ENCODE measurements around the gene DIPK1C. TPM values are rescaled to one million over a fixed set of nuclear protein-coding genes. Genes with fewer than 3 reads are reported as not detected.

DIPK1C gene
- total RNA-seq, 1 experiment from 2014 or later, result not detected

GRCh38 chr18:74425161-74425560 is 31.9 kb downstream of the DIPK1C start:
- H3K27me3 ChIP-seq (ENCODE audit: insufficient read depth, low read length), result peaks cover 31% of the 10 kb centered on the region; the same call in 1 of the 2 replicates

More at GRCh38 chr18:74425161-74425560, 31.9 kb downstream of the DIPK1C start:
- intact Hi-C loops (cut with micrococcal nuclease), result no loop called here
- CTCF ChIA-PET, result no interaction called here
- ATAC-seq (no peak), DNase-seq (ENCODE audit: low read depth, low spot score) (no peak)
- Histone ChIP-seq H2AFZ (ENCODE audit: low read depth, low read length, poor library complexity, severe bottlenecking) (no peak overlapping the region), H3K36me3 (ENCODE audit: control insufficient read depth in 1 of 2, insufficient read depth in 2 of 2, low read length in 2 of 2) (no peaks in the 10 kb centered on the region), H3K79me2 (ENCODE audit: insufficient read depth, low read length) (no peaks in the 10 kb centered on the region), H3K9me3 (ENCODE audit: control insufficient read depth in 1 of 2, insufficient read depth in 1 of 2, low read depth in 1 of 2, low read length in 2 of 2) (no peaks in the 10 kb centered on the region), H3K9me2 (ENCODE audit: insufficient read depth) (no peaks in the 10 kb centered on the region), H3K9ac (ENCODE audit: low read length) (no peak overlapping the region), H3K4me1 (ENCODE audit: control insufficient read depth in 1 of 2, insufficient read depth in 2 of 2, low read length in 2 of 2) (no peaks in the 10 kb centered on the region), H3K27ac (ENCODE audit: low read depth, low read length) (no peak overlapping the region), H3K4me2 (ENCODE audit: low read length) (no peak overlapping the region), H3K4me3 (replicated peaks in 1 of 2; ENCODE audit: low read depth in 1 of 2, low read length in 2 of 2) (no peak overlapping the region), H4K20me1 (ENCODE audit: insufficient read depth) (no peaks in the 10 kb centered on the region)
- POLR2A ChIA-PET, result no interaction called here
- TF ChIP-seq SRF (IDR thresholded peaks at IDR 0.05; ENCODE audit: low read depth) (no peak), YY1 (IDR thresholded peaks at IDR 0.05; ENCODE audit: extremely low read depth, insufficient replicate concordance, low read depth, low read length) (no peak), ATF3 (IDR thresholded peaks at IDR 0.05) (no peak), CEBPB (IDR thresholded peaks at IDR 0.05; ENCODE audit: low read depth) (no peak), REST (IDR thresholded peaks at IDR 0.05; ENCODE audit: low read depth) (no peak), ZBTB33 (IDR thresholded peaks at IDR 0.05; ENCODE audit: extremely low read depth, insufficient replicate concordance, low read length) (no peak), ZFX (IDR thresholded peaks at IDR 0.05) (no peak), EGR1 (IDR thresholded peaks at IDR 0.05; ENCODE audit: low read depth) (no peak), TCF7L2 (IDR thresholded peaks at IDR 0.05; ENCODE audit: borderline replicate concordance, extremely low read depth, insufficient read depth, insufficient read length) (no peak), JUND (IDR thresholded peaks at IDR 0.05) (no peak), MAX (IDR thresholded peaks at IDR 0.05) (no peak), CBX3 (IDR thresholded peaks at IDR 0.05; ENCODE audit: low read depth) (no peak), SP1 (IDR thresholded peaks at IDR 0.05; ENCODE audit: low read depth) (no peak), ELF1 (IDR thresholded peaks at IDR 0.05; ENCODE audit: borderline replicate concordance, low read depth) (no peak)
- RAD21 ChIA-PET (ENCODE audit: low non-redundant PET in 1 of 2, low total read pairs in 2 of 2, uncharacterized antibody in 2 of 2, unreplicated experiment in 2 of 2), result no interaction called here
- BruUV-seq (replicated peaks), result no TSS peak
